A673 (cell line): ENCODE measurements around the gene BUD23. TPM values are rescaled to one million over a fixed set of nuclear protein-coding genes. Genes with fewer than 3 reads are reported as not detected.

Experiments used
- BruUV-seq: library from RNA; stranded (reverse); fragments of 400-500 nt; replicated peaks from 2 replicates; lab custom pipeline; 2021; lab: Mats Ljungman, UMichigan
- CTCF ChIA-PET: fragments of 300-600 bp; sonication (Branson Sonifier 250); formaldehyde crosslinking; loops from one replicate; lab custom pipeline; 2022; ENCODE audit warnings: antibody characterized with exemption; lab: Charles Lee
- POLR2A ChIA-PET: fragments of 300-600 bp; sonication (Branson Sonifier 250); formaldehyde crosslinking; loops from one replicate; lab custom pipeline; 2022; ENCODE audit warnings: antibody characterized with exemption; ENCODE audit not compliant: low non-redundant PET; lab: Charles Lee
- DNase-seq: peaks from one replicate; pipeline ENCODE4 v3.0.0-alpha.2; 2015; ENCODE audit warnings: low spot score
- H3K27ac ChIP-seq: fragments of 200-600 bp; sonication (generic); 2 replicates; pipeline ENCODE4 v1.5.1; 2016; ENCODE audit warnings: mixed run types, low read depth, mild to moderate bottlenecking, mixed read lengths, antibody characterized with exemption, low read length; ENCODE audit not compliant: poor library complexity, severe bottlenecking
- H3K27me3 ChIP-seq: fragments of 200-600 bp; sonication (generic); replicated peaks from 2 replicates; pipeline ENCODE4 v1.6.1; 2017; ENCODE audit warnings: mixed run types, low read depth, mild to moderate bottlenecking, mixed read lengths, antibody characterized with exemption, low read length; ENCODE audit not compliant: insufficient read depth, poor library complexity
- H3K36me3 ChIP-seq: fragments of 200-600 bp; sonication (generic); 2 replicates; pipeline ENCODE4 v1.6.1; 2016; ENCODE audit warnings: mixed run types, mild to moderate bottlenecking, mixed read lengths, antibody characterized with exemption, low read length; ENCODE audit not compliant: insufficient read depth, poor library complexity, severe bottlenecking
- H3K4me1 ChIP-seq: fragments of 200-600 bp; sonication (generic); 2 replicates; pipeline ENCODE4 v1.6.1; 2017; ENCODE audit warnings: mixed run types, mild to moderate bottlenecking, mixed read lengths, antibody characterized with exemption, low read length; ENCODE audit not compliant: insufficient read depth, poor library complexity, severe bottlenecking
- H3K4me3 ChIP-seq: fragments of 200-600 bp; sonication (generic); 2 replicates; pipeline ENCODE4 v1.5.1; 2016; ENCODE audit warnings: low read depth, mixed run types, mild to moderate bottlenecking, mixed read lengths, low read length; ENCODE audit not compliant: poor library complexity, severe bottlenecking
- H3K9me3 ChIP-seq: fragments of 200-600 bp; sonication (generic); 2 replicates; pipeline ENCODE4 v1.6.1; 2016; ENCODE audit warnings: mixed run types, low read depth, mild to moderate bottlenecking, mixed read lengths, antibody characterized with exemption, low read length; ENCODE audit not compliant: poor library complexity, severe bottlenecking
- CTCF ChIP-seq: fragments of 300-800, 200-600 bp; sonication (generic); conservative IDR thresholded peaks from 2 replicates; pipeline ENCODE4 v1.5.1; 2017; ENCODE audit warnings: low read depth, mild to moderate bottlenecking, antibody characterized with exemption, low read length, moderate library complexity, mixed read lengths
- EZH2 ChIP-seq: fragments of 200-600 bp; sonication (generic); IDR thresholded peaks from 2 replicates; pipeline ENCODE4 v1.6.1; 2017; ENCODE audit warnings: borderline replicate concordance, low read depth, mild to moderate bottlenecking, mixed read lengths, antibody characterized with exemption, low read length; ENCODE audit not compliant: poor library complexity, severe bottlenecking
- intact Hi-C: fragments of 100-400 bp; cut with micrococcal nuclease; formaldehyde crosslinking; loops from one replicate; pipeline ENCODE4 v1.10.0; 2022; ENCODE audit not compliant: unreplicated experiment
- microRNA-seq: library from miRNA; unstranded; fragments of <30 nt; microRNA quantifications from one replicate; pipeline ENCODE4 v1.2.0, GENCODE V29; 2021
- total RNA-seq: library from RNA; stranded (reverse); gene quantifications from 2 replicates; pipeline ENCODE4 v1.2.3, GENCODE V29; 2021

BUD23 gene
- total RNA-seq, 1 experiment from 2014 or later, result 133 TPM

- no peaks in the 10 kb centered on the region for H3K9me3 ChIP-seq
- no peak overlapping the region for H3K27ac ChIP-seq
- TF ChIP-seq CTCF (no peak), EZH2 (no peak)
- DNase-seq, result no peak
- H3K4me1 ChIP-seq, result peaks cover 7% of the 10 kb centered on the region
- intact Hi-C loops, result no loop called here
- ChIA-PET CTCF (no interaction called here), POLR2A (no interaction called here)
- BruUV-seq, result no TSS peak
- H3K36me3 ChIP-seq, result peaks cover under 1% of the 10 kb centered on the region
- no peaks in the 10 kb centered on the region for H3K27me3 ChIP-seq
- H3K4me3 ChIP-seq, result no peak overlapping the region
Measured at GRCh38 chr7:73742338-73742752, 58.9 kb downstream of the BUD23 start.

DNA sequence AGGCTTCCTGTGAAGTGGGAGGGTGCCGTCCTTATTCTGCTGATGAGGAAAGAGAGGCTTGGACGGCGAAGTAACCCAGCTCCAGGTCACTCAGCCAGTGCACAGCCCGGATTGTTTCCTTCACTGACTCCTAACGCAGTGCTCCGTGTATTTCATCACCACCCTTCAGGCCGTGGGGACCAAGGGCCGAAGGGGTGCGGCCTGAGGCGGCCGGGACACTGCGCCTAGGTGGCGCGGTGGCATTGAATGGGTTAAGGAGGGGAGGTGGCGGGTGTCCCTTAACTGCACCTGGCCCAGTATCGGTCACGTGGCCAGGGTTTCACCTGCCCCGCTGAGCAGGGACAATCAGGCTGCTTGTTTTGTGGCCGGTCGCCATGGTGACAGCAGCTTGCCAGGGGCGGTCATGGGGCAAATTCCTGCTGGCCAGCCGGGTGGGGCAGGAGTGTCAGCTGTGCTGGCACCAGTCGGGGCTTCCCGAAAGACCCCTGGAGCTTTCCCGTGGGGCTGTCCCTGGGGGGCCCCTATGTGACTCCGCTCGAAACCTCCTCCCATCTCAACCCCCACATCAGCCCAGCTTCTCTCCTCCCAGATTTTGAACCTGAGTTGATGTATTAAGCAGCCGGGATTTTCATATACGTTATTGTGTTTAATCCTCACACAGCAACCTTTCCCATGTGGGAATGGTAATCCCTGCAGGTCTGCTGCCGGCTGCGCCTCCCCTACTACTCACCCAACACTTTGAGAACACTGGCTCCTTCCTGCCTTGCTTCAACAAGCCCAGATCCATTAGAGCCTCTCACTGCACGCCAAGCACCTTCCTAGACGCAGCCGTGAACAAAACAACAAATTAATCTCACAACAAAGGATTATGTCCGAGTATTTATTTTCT is 59.6 kb downstream of the BUD23 start:
- no peaks in the 10 kb centered on the region for H3K9me3 ChIP-seq
- TF ChIP-seq EZH2 (no peak), CTCF (no peak)
- ChIA-PET CTCF (no interaction called here), POLR2A (no interaction called here)
- H3K27me3 ChIP-seq, result no peaks in the 10 kb centered on the region
- H3K36me3 ChIP-seq, result no peaks in the 10 kb centered on the region
- DNase-seq, result no peak
- intact Hi-C loops, result no loop called here
- no peak overlapping the region for H3K4me3 ChIP-seq
- no peak overlapping the region for H3K27ac ChIP-seq
- peaks cover 2% of the 10 kb centered on the region for H3K4me1 ChIP-seq
- BruUV-seq, result no TSS peak

GRCh38 chr7:73746378-73746777 is 63.0 kb downstream of the BUD23 start:
- H3K4me1 ChIP-seq, result no peaks in the 10 kb centered on the region
- no peak overlapping the region for H3K27ac ChIP-seq
- no peak for DNase-seq
- no peak overlapping the region for H3K4me3 ChIP-seq
- no peaks in the 10 kb centered on the region for H3K27me3 ChIP-seq
- no peak for TF ChIP-seq EZH2
- TF ChIP-seq CTCF, result no peak
- H3K9me3 ChIP-seq, result no peaks in the 10 kb centered on the region
- no peaks in the 10 kb centered on the region for H3K36me3 ChIP-seq
- BruUV-seq, result no TSS peak
- ChIA-PET CTCF (no interaction called here), POLR2A (no interaction called here)
- intact Hi-C loops, result no loop called here

Small RNAs within 50 kb of the gene (microRNA-seq; reads per million reads assigned to microRNA genes)
- gene MIR4284, result not detected

Other genes with a start within 250 kb of the BUD23 start
- gene FZD9, start 249.8 kb upstream of the BUD23 start, total RNA-seq, result 1.3 and 1.7 TPM in 2 replicates
- gene BAZ1B, start 161.3 kb upstream of the BUD23 start, total RNA-seq, result 122 and 127 TPM in 2 replicates
- 53.0 and 56.3 TPM in 2 replicates for gene BCL7B, start 125.9 kb upstream of the BUD23 start, total RNA-seq
- gene TBL2, start 105.0 kb upstream of the BUD23 start, total RNA-seq, result 48.9 and 51.9 TPM in 2 replicates
- 17.4 and 20.6 TPM in 2 replicates for gene MLXIPL, start 59.1 kb upstream of the BUD23 start, total RNA-seq
- 8.7 and 10.1 TPM in 2 replicates for gene VPS37D, start 15.8 kb upstream of the BUD23 start, total RNA-seq
- 11.1 and 11.8 TPM in 2 replicates for gene DNAJC30, start 144 bp upstream of the BUD23 start, total RNA-seq
- 37.8 and 47.1 TPM in 2 replicates for gene STX1A, start 36.1 kb downstream of the BUD23 start, total RNA-seq
- gene ABHD11, start 55.2 kb downstream of the BUD23 start, total RNA-seq, result 20.7 and 22.9 TPM in 2 replicates
- not detected in 2 replicates for gene CLDN3, start 86.7 kb downstream of the BUD23 start, total RNA-seq
- gene CLDN4, start 147.4 kb downstream of the BUD23 start, total RNA-seq, result 0.11 and 0.17 TPM in 2 replicates
- 0.85 TPM in 1 of 2 replicates, not detected in the other for gene METTL27, start 158.9 kb downstream of the BUD23 start, total RNA-seq
- gene TMEM270, start 177.6 kb downstream of the BUD23 start, total RNA-seq, result not detected in 2 replicates